HTR-8/SVneo (cell line): ENCODE results near the gene EEF1A2.
A peak's percentile ranks its signal among the peaks of the same experiment; 100 is the strongest.

ENCODE experiments used
- DNase-seq: peaks from one replicate; pipeline ENCODE4 v3.0.0; 2011; ENCODE audit warnings: low spot score, mixed read lengths; ENCODE audit not compliant: insufficient read length
- FAIRE-seq: peaks from 2 replicates; lab custom pipeline; 2011; peaks lifted over from hg19 to GRCh38; lab: Jason Lieb, UNC

EEF1A2 gene

DNA sequence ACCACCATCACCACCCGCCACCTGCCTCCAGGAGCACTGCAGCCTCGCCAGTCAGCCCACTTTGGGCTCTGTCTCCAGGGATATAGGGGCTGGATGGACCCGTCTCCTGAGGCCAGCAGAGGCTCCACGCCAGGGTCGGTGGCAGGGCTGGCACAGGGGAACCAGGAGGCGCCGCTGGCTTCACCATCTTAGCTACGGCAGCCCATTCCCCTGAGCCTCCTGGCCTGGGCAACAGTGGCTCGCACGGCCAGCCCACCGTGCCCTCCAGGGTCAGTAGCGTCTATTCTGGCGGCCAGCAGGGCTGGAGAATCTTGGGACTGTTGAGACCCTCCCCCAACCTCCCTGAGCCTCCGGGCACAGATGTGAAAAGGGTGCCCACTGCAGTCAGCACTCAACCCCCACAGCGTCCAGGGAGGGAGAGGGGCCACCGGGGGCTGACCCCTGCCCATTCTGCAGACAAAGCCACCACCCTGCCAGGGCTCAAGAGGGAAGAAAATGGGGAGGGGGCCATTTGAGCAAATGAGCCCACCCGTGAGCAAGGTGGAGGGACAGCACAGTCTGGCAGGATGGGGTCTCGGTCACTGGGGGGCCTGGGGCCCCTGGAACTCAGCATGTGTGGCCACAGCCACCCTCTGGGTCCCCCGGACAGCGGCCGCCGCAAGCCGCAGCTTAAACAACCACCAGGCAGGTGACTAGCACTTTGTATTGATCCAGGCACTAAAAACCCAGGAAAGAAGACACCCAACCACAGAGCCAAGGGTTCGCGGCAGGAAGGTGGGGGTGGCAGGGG is 55.1 kb downstream of the EEF1A2 start:
- FAIRE-seq = peak; percentile 13
- DNase-seq = no peak

DNA sequence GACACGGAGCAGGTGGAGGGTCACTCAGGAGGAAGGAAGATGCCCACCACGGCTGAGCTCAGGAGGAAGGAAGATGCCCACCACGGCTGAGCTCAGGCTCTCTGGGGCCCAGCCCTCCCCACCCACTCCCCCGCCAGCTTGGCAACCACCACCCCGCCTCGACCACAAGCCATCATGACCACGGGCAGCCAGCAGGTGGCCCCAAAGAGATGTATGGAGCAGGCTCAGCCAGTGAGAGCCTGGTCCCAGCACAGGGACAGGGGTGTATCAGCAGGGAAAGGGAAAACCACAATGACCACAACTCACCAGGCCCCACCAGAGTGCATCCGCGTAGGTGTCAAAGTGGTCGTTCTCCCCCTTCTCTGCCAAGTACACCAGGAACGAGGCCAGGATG is 56.8 kb downstream of the EEF1A2 start:
- FAIRE-seq = no peak

DNA sequence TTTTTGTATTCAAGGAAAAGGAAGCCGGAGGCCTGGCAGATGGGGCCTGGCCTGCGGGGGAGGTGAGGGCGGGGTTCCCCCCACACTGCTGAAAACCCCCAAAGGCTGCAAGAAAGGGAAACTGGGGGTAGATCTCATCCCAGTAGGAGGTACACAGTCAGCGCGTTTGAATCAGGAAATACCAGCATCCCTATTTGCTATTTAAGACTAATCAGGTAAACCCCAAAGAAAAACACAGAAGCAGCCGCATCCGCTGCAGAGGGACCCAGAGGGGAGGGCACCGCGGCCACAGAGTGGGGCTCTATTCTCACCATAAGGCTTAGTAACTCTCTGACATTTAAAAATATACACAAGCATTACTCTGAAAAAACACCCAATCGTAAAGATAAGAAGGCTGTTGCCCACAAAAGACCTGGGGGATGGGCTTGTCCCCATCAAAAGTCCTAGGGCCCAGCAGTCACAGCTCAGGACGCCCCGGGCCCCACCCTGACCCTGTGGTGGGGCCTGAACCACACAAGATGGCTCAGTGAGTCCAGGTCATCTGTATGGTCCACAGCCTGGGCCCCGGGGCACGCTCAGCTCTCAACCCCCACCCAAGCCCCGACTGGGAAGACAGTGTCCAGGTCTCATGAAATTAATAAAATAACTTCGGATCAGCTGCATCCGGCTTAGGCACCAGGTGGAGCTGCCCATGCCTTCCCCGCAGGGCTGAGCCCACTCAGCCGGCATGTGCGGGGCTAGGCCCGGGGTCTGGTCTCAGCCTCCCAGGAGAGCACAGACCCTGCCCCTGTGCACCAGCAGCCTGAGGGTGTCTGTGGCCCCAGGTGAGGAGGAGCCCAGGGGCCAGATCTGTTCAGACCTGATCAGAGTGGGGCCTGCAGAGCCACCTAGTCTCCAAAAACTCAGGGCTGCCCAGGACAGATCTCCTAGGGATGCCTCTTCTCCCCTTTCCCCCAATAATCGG is 57.5 kb downstream of the EEF1A2 start:
- FAIRE-seq = no peak
- no peak for DNase-seq

More for the DNA sequence above, 56.8 kb downstream of the EEF1A2 start:
- DNase-seq = peak; percentile 70

DNA sequence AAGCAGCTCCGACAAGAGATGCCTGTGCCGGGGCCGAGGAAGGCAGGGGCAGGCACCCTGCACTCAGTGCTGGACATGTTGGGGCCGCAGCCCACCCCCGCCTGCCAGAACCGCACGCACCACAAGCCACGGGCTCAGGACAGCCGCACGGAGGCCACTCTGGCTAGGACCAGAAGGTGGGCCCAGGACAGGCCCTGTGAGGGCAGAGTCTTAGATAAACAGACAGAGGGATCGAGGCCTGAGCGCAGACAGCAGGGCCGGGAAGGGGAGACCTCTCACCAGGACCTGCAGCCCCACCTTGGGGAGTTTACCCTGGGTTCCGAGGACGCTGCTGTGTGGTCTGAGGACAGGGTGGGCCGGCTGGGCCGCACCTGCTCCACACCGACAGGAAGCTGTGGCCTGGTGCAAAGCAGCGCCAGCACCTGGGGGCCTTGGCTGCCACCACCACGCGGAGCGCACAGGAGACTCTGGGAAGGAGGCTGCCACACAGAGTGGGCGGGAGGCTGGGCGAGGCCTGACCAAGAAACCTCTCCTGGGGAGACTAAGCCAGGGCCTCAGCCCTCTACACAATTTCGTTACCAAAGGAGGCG is 58.4 kb downstream of the EEF1A2 start:
- FAIRE-seq = no peak
- DNase-seq = no peak

DNA sequence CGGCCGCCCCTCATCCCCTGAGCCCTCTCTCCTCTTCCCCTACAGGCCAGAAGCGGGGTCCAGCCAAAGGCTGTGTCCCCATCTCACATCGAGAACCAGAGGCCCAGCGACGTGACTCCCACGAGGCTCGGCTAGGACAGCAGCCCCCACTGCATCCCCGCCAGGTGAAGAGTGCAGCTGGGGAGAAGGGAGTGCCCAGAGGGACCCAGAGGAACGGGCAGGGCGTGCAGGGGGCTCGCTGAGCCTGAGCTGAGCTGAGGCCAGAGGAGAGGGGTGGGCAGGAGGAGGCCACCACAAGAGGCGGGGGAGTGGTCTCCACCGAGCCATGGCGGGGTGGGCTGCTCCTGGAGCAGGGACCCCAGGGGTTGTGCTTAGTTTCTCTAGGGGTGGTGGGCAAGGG is 59.0 kb downstream of the EEF1A2 start:
- no peak for FAIRE-seq

DNA sequence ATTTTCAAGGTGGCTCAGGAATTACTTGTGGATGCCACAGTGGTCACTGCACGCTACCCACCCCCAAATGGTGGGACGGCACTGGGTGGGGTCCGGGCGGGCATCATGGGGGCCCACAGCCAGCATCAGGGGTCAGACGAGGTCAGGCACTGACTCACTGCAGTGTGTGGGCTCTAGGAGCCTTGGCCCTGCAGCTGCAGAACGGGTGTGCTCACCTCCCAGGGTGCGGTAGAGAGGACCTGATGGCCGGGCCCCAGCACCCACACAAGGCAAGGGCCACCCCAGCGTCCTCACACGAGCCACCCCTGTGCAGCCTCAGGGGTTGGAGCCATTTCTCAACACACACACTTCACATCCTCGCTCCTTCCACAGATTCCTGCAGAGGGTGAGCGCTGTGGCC is 60.8 kb downstream of the EEF1A2 start:
- FAIRE-seq (no peak), DNase-seq (no peak)

More for the DNA sequence above, 59.0 kb downstream of the EEF1A2 start:
- no peak for DNase-seq
